NCI-H526 treated with DMSO at 0.1 percent for 48 hours (cell line): ENCODE measurements around the gene GIGYF1.
"Not testable (repeated sequence)": the region's sequence is repeated elsewhere in the genome, so short reads cannot be mapped to it uniquely, and the experiment has no call there.

Experiments used
- DNase-seq: peaks from one replicate; lab custom pipeline; 2025; lab: John Stamatoyannopoulos, UW

The GIGYF1 gene, protein sequence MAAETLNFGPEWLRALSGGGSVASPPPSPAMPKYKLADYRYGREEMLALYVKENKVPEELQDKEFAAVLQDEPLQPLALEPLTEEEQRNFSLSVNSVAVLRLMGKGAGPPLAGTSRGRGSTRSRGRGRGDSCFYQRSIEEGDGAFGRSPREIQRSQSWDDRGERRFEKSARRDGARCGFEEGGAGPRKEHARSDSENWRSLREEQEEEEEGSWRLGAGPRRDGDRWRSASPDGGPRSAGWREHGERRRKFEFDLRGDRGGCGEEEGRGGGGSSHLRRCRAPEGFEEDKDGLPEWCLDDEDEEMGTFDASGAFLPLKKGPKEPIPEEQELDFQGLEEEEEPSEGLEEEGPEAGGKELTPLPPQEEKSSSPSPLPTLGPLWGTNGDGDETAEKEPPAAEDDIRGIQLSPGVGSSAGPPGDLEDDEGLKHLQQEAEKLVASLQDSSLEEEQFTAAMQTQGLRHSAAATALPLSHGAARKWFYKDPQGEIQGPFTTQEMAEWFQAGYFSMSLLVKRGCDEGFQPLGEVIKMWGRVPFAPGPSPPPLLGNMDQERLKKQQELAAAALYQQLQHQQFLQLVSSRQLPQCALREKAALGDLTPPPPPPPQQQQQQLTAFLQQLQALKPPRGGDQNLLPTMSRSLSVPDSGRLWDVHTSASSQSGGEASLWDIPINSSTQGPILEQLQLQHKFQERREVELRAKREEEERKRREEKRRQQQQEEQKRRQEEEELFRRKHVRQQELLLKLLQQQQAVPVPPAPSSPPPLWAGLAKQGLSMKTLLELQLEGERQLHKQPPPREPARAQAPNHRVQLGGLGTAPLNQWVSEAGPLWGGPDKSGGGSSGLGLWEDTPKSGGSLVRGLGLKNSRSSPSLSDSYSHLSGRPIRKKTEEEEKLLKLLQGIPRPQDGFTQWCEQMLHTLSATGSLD (N-terminal part only)

DNA sequence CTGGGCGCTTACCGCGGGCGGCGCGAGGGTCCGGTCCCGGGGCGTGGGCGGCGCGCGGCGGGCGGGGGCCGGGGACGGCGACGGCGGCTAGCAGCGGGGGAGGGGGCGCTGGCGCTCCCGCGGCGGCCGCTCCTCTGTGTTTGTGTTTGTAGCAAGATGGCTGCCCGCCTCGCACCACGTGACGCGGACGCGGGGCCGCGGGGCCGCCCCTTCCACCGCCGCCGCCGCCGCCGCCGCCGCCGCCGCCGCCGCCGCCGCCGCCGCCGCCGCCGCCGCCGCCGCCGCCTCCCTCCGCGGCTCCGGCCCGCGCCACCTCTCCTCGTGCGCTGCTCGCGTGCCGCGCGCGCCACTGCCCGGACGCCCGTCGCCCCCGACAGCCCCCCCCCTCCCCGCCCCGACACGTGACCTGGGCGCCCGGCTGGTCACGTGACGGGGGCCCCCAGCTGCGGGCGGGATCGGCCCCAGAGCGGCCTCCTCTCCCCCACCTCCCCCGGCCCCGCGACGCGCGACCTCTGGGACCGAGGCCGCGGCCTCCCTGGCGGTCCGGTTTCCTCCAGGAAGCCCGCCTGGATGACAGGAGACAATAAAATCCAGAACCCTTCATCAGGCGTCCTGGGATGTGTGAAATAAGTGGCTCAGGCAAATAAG is at the start of gene GIGYF1:
GIGYF1 (minus strand) TSS at position 153 of the 648 bp plus-strand sequence. CDS start 6,012 bp downstream, outside the sequence.
- DNase-seq: peak; percentile 42

DNA sequence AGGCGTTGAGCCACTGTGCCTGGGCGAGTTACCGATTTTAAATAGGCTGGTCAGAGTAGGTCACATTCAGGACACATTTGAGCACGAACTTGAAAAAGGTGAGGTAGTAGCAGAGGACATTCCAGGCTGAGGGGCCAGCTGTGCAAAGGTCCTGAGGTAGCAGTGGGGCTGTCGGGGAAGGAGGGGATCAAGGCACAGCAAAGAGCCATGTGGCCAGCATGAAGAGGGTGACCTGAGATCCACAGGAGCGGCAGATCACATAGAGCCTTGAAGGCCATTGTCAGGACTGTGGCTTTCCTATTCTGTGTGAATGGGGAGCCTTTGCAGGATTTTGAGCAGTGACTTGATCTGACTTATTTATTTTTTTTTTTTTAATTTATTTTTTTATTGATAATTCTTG is 45.9 kb upstream of the GIGYF1 start:
- no peak for DNase-seq

DNA sequence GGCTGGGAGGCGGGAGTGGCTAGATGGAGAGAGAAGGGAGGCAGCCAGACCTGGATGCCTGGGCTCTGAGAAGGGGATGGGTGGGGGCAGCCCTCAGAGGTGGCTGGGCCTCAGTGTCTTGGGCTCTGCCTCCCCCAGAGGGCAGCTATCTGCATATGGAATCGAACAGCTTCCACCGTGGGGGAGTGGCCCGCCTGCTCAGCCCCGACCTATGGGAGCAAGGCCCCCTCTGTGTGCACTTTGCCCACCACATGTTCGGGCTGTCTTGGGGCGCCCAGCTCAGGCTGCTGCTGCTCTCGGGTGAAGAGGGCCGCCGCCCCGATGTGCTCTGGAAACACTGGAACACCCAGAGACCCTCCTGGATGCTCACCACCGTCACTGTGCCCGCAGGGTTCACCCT is 42.6 kb upstream of the GIGYF1 start:
- DNase-seq: no peak

DNA sequence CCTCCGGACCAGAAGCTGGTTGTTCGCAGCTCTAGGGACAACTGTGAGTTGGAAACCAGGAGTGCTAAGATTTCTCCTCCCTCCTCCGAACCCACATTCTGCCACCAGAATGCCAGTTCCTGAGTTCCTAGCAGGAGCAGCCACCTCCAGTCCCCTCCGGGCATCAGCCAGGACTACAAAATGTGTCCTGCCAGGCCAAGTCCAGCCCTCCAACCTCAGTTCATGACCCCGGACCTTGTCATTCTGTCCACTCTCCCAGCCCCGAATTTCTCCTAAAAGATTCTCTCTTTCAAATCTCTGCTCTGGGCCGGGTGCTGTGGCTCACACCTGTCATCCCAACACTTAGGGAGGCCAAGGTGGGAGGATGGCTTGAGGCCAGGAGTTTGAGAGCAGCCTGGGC is 41.7 kb upstream of the GIGYF1 start:
- DNase-seq: no peak

DNA sequence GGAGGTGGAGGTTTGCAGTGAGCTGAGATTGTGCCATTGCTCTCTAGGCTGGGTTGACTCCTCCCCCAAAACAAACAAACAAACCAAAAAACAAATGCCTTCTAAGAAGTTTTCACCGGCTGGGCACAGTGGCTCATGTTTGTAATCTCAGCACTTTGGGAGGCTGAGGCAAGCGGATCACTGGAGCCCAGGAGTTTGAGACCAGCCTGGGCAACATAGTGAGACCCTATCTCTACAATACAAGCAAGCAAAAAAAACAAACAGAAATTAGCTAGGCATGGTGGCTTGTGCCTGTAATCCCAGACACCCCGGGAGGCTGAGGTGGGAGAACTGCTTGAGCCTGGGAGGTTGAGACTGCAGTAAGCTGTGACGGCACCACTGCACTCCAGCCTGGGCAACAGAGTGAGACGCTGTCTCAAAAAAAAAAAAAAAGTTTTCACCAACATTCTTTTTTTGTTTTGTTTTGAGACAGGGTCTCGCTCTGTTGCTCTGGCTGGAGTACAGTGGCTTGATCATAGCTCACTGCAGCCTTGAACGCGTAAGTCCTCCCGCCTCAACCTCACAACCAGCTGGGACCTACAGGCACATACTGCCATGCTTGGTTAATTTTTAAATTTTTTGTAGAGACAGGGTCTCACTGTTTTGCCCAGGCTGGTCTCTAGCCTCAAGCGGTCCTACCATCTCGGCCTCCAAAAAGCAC is 38.0 kb upstream of the GIGYF1 start:
- DNase-seq: no peak

DNA sequence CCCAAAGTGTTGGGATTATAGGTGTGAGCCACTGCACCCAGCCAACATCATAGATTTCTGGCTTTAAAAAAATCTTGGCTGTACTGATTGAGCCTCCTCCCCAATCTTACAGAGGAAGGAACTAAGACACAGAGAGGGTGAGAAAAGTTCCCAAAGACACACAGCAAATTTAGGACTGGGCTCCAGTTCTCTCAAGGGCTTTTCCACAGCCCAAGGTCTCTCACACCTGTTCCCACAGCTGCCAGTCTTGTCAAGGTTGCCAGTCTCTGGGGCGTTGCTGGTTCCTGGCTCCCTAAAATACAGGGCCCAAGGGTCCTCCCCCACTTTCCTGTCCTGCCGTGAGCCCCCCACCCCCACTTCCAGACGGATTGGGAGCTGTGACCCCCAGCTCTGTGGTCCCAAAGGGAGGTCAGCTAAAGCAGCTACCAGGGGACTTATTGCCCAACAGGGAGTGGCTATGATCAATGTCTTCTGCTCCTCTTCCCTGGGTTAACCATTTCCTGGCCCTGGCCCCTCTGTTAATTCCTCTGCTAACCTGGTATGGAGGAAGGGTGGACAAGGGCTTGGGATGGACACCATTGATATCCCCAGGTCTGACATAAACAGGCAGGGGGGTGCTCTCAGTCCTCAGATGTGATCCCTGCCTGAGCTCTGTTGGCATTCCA is 36.2 kb upstream of the GIGYF1 start:
- DNase-seq: no peak

DNA sequence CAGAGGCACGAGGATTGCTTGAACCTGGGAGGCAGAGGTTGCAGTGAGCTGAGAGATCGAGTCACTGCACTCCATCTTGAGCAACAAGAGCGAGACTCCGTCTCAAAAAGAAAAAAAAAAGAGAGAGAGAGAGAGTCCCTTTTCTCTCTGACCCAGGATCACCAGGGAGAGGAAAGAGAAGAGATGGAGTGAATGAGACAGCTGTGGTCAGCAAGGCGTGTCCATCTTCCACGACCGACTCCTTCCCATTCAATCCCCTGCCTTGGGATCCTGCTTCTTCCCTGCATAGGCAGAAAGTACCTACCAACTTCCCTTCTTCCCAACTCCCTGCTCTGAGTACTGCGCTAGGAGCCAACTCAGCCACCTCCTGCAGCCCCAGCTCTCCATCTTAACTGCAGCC is 34.1 kb upstream of the GIGYF1 start:
- DNase-seq: no peak

DNA sequence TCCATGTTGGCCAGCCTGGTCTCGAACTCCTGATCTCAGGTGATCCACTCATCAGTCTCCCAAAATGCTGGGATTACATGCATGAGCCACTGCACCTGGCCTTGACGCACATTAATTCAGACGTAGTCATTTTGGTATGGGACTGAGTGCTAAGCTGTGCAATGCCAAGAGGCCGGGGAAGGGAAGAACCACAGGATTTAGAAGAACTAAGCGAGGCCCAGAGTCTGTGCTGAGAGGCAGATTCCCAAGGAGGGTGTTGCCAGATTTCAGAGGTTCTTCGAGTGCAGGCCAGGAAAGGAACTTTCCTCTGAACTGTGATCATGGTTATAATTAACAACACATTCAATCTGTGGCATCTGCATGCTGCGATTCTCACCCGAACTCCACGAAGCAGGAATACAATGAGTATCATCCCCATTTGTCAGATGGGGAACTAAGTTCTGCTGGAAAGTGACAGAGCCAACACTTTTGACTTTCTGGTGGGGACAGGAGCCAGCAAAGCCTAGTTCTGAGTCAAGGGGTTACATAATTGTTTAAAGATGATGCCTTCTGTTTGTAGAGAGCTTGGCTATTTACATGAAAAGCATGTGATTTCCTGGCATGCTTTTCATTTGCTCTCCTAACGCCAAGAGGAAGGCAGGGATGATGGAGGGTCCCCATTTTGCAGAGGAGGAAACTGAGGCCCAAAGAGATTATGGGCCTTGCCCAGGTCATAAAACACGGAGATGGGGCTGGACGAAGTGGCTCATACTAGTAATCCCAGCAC is 33.1 kb upstream of the GIGYF1 start:
- DNase-seq: no peak

DNA sequence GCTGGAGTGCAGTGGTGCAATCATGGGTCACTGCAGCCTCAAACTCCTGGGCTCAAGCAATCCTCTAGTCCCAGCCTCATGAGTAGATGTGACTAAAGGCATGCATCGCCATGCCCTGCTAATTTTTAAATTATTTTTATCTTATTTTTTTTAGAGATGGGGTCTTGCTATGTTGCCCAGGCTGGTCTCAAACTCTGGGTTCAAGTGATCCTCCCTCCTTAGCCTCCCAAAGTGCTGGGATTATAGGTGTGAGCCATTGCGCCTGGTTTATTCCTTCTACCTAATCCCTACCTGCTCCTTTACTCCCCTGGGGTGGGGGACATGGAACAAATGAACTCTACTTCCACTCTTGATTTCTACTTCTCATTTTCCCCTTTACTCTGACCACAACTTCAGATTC is 30.3 kb upstream of the GIGYF1 start:
- DNase-seq: not testable (repeated sequence)

DNA sequence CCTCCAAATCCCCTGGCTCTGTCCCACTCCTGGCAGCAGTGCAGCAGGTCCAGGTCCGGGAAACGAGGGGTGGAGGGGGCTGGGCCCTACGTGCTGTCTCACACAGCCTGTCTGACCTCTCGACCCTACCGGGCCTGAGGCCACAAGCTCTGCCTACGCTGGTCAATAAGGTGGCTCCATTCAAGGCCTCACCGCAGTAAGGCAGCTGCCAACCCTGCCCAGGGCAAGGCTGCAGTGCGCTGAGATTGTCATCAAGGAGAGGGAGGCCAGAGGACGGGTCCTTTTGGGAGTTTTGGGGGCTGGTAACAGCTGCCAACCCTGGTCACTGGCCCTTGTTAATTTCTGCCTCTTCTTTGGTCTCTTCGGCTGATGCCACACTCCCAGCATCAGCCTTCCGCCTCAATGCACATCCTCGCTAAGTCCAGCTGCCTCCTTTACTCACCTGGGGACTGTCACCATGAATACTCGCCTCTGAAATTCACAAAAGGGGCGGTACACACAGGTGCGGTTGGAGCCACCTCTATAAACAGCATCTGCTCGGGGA is 29.8 kb upstream of the GIGYF1 start:
- DNase-seq: no peak

DNA sequence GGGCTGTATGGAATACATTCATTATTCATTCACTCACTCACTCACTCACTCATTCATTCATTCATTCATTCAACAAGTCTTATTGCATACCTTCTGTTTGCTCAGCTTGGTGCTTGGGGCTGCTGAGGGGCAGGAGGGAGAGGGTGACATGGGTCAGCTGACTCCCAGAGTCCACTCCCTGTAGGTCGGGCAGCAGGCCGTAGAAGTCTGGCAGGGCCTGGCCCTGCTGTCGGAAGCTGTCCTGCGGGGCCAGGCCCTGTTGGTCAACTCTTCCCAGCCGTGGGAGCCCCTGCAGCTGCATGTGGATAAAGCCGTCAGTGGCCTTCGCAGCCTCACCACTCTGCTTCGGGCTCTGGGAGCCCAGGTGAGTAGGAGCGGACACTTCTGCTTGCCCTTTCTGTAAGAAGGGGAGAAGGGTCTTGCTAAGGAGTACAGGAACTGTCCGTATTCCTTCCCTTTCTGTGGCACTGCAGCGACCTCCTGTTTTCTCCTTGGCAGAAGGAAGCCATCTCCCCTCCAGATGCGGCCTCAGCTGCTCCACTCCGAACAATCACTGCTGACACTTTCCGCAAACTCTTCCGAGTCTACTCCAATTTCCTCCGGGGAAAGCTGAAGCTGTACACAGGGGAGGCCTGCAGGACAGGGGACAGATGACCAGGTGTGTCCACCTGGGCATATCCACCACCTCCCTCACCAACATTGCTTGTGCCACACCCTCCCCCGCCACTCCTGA is 28.6 kb upstream of the GIGYF1 start:
- DNase-seq: no peak

DNA sequence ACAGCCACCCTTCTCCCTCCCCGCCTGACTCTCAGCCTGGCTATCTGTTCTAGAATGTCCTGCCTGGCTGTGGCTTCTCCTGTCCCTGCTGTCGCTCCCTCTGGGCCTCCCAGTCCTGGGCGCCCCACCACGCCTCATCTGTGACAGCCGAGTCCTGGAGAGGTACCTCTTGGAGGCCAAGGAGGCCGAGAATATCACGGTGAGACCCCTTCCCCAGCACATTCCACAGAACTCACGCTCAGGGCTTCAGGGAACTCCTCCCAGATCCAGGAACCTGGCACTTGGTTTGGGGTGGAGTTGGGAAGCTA is 27.4 kb upstream of the GIGYF1 start:
- no peak for DNase-seq

DNA sequence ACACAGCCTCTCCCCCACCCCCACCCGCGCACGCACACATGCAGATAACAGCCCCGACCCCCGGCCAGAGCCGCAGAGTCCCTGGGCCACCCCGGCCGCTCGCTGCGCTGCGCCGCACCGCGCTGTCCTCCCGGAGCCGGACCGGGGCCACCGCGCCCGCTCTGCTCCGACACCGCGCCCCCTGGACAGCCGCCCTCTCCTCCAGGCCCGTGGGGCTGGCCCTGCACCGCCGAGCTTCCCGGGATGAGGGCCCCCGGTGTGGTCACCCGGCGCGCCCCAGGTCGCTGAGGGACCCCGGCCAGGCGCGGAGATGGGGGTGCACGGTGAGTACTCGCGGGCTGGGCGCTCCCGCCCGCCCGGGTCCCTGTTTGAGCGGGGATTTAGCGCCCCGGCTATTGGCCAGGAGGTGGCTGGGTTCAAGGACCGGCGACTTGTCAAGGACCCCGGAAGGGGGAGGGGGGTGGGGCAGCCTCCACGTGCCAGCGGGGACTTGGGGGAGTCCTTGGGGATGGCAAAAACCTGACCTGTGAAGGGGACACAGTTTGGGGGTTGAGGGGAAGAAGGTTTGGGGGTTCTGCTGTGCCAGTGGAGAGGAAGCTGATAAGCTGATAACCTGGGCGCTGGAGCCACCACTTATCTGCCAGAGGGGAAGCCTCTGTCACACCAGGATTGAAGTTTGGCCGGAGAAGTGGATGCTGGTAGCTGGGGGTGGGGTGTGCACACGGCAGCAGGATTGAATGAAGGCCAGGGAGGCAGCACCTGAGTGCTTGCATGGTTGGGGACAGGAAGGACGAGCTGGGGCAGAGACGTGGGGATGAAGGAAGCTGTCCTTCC is 26.8 kb upstream of the GIGYF1 start:
- DNase-seq: no peak

DNA sequence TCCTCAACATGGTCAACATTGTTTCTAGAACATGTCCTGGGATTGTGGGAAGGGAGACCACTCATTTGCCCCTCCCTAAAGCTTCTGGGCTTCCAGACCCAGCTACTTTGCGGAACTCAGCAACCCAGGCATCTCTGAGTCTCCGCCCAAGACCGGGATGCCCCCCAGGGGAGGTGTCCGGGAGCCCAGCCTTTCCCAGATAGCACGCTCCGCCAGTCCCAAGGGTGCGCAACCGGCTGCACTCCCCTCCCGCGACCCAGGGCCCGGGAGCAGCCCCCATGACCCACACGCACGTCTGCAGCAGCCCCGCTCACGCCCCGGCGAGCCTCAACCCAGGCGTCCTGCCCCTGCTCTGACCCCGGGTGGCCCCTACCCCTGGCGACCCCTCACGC is 26.2 kb upstream of the GIGYF1 start, which contains the start of gene EPO:
EPO (plus strand) TSS at position 190 of the 392 bp plus-strand sequence. CDS start 513 bp downstream, outside the sequence.
- no peak for DNase-seq

DNA sequence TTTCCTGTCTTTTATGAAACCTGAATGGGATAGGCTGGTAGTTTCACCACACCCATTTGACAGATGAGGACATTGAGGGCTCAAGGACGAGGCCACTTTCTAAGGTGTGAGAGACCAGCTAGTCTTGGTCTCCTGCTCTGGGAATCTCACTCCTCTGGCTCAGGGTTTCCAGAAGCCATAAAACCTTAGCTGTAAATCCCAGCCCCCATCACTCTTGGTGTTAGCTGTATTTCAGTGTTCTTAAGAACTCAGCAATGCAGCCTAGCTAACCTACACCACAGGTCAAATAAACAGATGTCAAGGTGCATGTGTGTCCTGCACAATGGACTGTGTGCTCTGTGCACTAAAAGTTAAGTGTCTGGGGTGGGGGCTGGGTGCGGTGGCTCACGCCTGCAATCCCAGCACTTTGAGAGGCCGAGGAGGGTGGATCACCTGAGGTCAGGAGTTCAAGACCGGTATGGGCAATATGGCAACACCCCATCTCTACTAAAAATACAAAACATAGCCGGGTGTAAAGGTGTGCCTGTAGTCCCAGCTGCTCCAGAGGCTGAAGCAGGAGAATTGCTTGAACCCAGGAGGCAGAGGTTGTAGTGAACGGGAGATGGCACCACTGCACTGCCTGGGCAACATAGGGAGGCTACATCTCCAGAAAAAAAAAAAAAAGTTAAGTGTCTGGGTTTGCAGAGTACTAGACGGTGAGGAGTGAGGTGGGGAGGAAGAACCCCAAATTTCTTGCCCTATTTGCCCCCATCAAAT is 25.7 kb upstream of the GIGYF1 start:
- no peak for DNase-seq

DNA sequence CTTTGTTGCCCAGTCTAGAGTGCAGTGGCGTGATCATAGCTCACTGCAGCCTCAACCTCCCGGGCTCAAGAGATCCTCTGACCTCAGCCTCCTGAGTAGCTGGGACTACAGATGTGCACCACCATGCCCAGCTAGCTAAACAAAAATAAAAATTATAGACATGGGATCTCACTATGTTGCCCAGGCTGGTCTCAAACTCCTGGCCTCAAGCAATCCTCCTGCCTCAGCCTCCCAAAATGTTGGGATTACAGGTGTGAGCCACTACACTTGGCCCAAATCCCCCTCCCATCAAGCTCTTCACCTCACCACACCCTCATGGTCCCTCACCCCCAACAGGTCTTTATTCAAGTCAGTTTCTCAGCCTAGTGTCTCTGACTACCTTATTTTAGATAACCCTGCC is 23.0 kb upstream of the GIGYF1 start:
- not testable (repeated sequence) for DNase-seq

DNA sequence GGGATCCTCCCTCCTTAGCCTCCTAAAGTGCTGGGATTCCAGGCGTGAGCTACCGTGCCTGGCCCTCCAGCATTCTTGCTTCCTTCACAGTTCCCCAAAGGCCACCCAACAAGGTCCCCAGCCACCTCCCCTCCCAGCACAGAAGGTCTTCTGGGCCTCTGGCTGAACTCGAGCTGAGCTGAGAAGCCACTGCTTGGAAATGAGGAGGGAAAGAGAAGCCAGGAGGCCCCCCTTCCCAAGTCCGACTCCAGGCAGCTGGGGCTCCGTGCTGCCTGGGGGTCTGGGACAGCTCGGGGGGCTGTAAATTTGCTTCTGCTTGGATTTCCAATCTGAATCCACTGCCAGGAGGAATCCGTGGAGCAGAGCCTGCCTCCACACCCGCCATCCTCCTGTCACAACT is 20.7 kb upstream of the GIGYF1 start:
- no peak for DNase-seq

DNA sequence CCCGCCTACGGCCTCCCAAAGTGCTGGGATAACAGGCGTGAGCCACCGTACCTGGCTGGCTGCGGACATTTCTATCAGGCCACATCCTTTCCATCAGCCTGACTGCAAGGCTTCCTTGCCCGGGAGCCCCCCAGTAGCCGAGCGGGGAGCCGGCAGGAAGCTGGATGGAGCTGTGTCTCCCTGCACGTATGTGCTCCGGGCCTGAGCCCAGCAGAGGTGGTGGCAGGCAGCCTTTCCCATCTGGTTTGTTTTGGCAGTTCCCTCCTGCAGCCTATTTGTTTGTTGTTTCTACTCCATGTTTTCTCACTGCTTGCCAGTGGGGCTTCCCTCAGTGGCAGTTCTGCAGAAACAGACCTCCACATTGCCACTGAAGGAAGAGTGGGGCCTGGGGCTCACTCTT is 17.3 kb upstream of the GIGYF1 start:
- no peak for DNase-seq
